ENCODE data around the gene NFYC.

The NFYC gene

DNA sequence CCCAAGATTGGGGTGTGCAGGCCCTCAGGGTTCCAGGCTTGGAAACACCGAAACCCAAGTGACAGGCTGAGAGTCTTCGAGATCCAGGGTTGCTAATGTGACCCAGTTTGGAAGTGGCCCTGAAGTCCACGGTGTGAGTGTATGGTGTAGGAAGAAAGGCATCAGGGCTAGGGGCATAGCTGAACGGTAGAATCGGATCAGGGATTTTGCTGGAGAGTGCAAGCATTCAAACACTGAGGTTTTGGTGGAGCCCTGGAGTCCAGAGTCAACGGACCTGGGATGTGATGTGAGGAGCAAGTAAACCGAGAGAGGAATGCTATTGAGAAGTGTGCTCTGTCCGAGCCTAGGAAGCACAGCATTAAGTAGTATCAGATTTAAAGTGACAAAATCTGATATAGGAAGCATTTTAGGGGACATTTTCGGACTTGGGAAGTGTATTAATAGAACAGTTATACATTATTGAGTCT, 958 bp downstream of the NFYC start:
- in situ Hi-C loops (cut with MboI; ENCODE audit: low sequenced_read_pairs, unreplicated experiment) = no loop called here
- DNase-seq (ENCODE audit: low spot score) = no peak

DNA sequence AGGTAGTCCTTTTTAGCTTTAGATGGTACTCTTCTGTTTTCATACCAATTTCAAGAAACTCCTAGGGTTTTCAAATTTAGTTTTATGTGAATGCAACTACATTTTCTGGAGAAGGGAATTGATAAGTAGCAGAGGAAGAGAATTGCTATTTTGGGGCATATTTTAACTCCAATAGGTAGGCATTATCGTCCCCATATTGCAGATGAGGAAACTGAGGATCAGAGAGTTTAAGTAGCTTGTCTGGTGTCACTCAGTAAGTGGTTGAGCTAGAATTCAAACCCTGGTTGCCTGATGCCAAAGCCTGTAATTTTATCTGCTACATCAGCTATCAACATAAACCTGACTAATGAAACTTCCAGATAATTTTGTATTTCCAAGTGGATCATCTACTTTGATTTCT, 1.9 kb downstream of the NFYC start:
- in situ Hi-C loops (cut with MboI; ENCODE audit: low sequenced_read_pairs, unreplicated experiment) = no loop called here
- TF ChIP-seq, protein P1, sequence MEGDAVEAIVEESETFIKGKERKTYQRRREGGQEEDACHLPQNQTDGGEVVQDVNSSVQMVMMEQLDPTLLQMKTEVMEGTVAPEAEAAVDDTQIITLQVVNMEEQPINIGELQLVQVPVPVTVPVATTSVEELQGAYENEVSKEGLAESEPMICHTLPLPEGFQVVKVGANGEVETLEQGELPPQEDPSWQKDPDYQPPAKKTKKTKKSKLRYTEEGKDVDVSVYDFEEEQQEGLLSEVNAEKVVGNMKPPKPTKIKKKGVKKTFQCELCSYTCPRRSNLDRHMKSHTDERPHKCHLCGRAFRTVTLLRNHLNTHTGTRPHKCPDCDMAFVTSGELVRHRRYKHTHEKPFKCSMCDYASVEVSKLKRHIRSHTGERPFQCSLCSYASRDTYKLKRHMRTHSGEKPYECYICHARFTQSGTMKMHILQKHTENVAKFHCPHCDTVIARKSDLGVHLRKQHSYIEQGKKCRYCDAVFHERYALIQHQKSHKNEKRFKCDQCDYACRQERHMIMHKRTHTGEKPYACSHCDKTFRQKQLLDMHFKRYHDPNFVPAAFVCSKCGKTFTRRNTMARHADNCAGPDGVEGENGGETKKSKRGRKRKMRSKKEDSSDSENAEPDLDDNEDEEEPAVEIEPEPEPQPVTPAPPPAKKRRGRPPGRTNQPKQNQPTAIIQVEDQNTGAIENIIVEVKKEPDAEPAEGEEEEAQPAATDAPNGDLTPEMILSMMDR (IDR thresholded peaks at IDR 0.05; ENCODE audit: borderline replicate concordance, control extremely low read depth, extremely low read depth, insufficient read depth, missing control alignments) = no peak
- no peak for DNase-seq (ENCODE audit: low spot score)

More for the DNA sequence above, 958 bp downstream of the NFYC start:
- TF ChIP-seq, protein P1 (IDR thresholded peaks at IDR 0.05; ENCODE audit: borderline replicate concordance, control extremely low read depth, extremely low read depth, insufficient read depth, missing control alignments) = no peak

DNA sequence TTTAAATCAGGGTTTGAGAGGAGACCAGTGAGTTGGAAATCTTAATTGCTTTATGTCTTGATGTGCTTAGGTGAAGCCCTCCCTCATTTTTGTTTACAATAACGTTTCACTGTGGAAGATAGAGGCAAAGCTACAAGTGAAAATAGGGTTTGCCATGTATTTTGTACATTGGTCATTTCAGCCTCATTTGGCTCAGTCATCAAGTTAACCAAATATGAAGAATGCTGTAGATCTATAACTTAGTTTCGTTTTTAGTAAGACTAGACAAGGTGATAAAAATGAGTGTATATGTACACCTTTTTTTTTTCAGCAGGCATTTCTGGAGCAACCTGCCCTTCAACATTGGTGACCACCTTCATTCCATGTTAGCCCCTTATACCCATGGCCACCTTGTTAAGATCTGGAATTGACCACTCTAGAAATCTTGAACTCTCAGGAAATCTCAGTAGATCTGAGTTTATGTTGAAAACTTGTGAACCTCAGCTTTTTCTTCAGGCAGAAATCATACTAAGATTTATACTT, 2.9 kb downstream of the NFYC start:
- no peak for DNase-seq (ENCODE audit: low spot score)
- in situ Hi-C loops (cut with MboI; ENCODE audit: low sequenced_read_pairs, unreplicated experiment) = no loop called here
- TF ChIP-seq, protein P1 (IDR thresholded peaks at IDR 0.05; ENCODE audit: borderline replicate concordance, control extremely low read depth, extremely low read depth, insufficient read depth, missing control alignments) = no peak

DNA sequence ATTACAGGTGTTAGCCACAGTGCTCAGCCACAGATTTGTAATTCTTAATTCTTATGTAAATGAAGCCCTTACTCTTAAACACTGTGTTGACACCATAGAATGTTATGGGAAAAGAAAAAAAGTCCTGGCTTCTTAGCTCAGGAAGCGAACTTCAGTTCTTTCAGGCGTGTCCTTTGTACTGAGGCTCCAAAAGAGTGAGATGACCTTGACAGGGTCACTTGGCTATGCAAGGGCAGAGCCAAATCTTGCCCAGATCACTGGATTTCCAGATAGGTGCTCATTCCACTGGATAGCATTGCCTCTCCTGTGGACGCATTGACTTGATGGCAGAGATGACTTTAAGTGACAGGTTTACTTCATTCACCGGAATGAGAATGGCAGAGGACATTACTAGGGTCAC, 4.8 kb downstream of the NFYC start:
- in situ Hi-C loops (cut with MboI; ENCODE audit: low sequenced_read_pairs, unreplicated experiment) = no loop called here
- TF ChIP-seq, protein P1 (IDR thresholded peaks at IDR 0.05; ENCODE audit: borderline replicate concordance, control extremely low read depth, extremely low read depth, insufficient read depth, missing control alignments) = no peak
- DNase-seq (ENCODE audit: low spot score) = no peak

DNA sequence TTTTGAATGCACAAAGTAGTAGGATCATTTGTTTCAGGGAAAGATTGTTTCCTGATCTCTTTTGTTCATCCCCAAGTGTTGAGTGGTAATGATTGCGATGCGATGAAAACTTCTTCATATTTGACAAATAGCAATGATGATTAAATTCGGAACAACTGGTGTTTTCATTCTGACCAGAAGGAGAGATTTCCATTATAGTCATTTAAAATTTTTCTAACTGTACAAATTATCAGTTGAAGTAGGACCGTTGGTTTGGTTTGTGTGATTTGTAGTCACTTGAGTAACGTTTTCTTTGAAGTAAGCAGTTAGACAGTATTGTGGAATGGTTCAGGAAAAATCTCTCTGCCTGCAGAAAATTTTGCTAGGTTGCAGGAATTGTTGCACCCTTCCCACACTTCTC, 5.9 kb downstream of the NFYC start:
- TF ChIP-seq, protein P1 (IDR thresholded peaks at IDR 0.05; ENCODE audit: borderline replicate concordance, control extremely low read depth, extremely low read depth, insufficient read depth, missing control alignments) = no peak
- in situ Hi-C loops (cut with MboI; ENCODE audit: low sequenced_read_pairs, unreplicated experiment) = no loop called here
- no peak for DNase-seq (ENCODE audit: low spot score)

DNA sequence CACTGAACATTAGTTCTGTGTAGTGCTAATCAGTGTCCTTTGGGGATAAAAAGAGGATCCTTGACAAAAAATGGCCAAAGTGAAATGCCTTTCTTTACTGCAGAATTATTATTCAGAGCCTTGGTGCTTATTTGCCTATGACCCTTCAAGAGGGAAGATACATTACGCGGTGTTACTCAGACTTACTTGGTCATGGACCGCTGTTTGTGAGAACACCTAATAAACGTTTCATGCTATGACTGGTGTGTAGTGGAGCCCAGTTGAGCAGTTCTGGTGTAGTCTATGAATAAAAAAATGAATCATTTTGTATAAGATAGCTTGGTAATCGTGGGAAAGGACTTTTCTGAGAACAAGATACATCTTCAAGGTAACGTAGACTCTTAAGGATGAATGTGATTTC, 8.3 kb downstream of the NFYC start:
- in situ Hi-C loops (cut with MboI; ENCODE audit: low sequenced_read_pairs, unreplicated experiment) = no loop called here
- peak; percentile 59 for DNase-seq (ENCODE audit: low spot score)
- TF ChIP-seq, protein P1 (IDR thresholded peaks at IDR 0.05; ENCODE audit: borderline replicate concordance, control extremely low read depth, extremely low read depth, insufficient read depth, missing control alignments) = no peak

Measured in GM13976 (cell line).